H9 (cell line): ENCODE results near the gene OMD. TPM values are rescaled to one million over a fixed set of nuclear protein-coding genes. Genes with fewer than 3 reads are reported as not detected.

ENCODE experiments used
- DNase-seq: peaks from one replicate; pipeline ENCODE4 v3.0.0-alpha.2; 2017
- H2AFZ ChIP-seq: one replicate; pipeline ENCODE4 v1.6.1; 2013; ENCODE audit warnings: mild to moderate bottlenecking, low read length, control low read depth, moderate library complexity
- H2AK5ac ChIP-seq: 2 replicates; pipeline ENCODE4 v1.6.1; 2013; ENCODE audit warnings: low read length, control low read depth, mixed read lengths; ENCODE audit not compliant: insufficient read length
- H2BK120ac ChIP-seq: one replicate; pipeline ENCODE4 v1.6.1; 2013; ENCODE audit warnings: low read depth, mild to moderate bottlenecking, low read length, control low read depth, inconsistent platforms; ENCODE audit not compliant: poor library complexity, severe bottlenecking
- H2BK12ac ChIP-seq: 2 replicates; pipeline ENCODE4 v1.6.1; 2013; ENCODE audit warnings: low read length, control low read depth, mixed read lengths, low read depth; ENCODE audit not compliant: insufficient read length
- H2BK15ac ChIP-seq: 2 replicates; pipeline ENCODE4 v1.6.1; 2013; ENCODE audit warnings: low read depth, low read length, control low read depth
- H2BK20ac ChIP-seq: one replicate; pipeline ENCODE4 v1.6.1; 2013; ENCODE audit warnings: low read depth, mild to moderate bottlenecking, low read length, control low read depth, inconsistent platforms; ENCODE audit not compliant: poor library complexity, severe bottlenecking
- H2BK5ac ChIP-seq: 2 replicates; pipeline ENCODE4 v1.6.1; 2013; ENCODE audit warnings: low read length, control low read depth, mixed read lengths; ENCODE audit not compliant: insufficient read length
- H3K14ac ChIP-seq: 2 replicates; pipeline ENCODE4 v1.6.1; 2013; ENCODE audit warnings: low read length, control low read depth; ENCODE audit not compliant: insufficient read depth
- H3K18ac ChIP-seq: 2 replicates; pipeline ENCODE4 v1.6.1; 2013; ENCODE audit warnings: low read depth, mild to moderate bottlenecking, mixed read lengths, low read length, control low read depth; ENCODE audit not compliant: insufficient read length
- H3K23ac ChIP-seq: 2 replicates; pipeline ENCODE4 v1.6.1; 2013; ENCODE audit warnings: low read length, control low read depth, mixed read lengths, low read depth; ENCODE audit not compliant: insufficient read length
- H3K23me2 ChIP-seq: 2 replicates; pipeline ENCODE4 v1.6.1; 2013; ENCODE audit warnings: low read depth, mild to moderate bottlenecking, mixed read lengths, low read length, control low read depth; ENCODE audit not compliant: insufficient read length, poor library complexity, severe bottlenecking
- H3K27ac ChIP-seq: 2 replicates; pipeline ENCODE4 v1.5.1; 2013; ENCODE audit warnings: low read length, control low read depth, mixed read lengths, low read depth; ENCODE audit not compliant: insufficient read length
- H3K27me3 ChIP-seq: 2 replicates; pipeline ENCODE4 v1.6.1; 2013; ENCODE audit warnings: low read length, control low read depth, inconsistent platforms; ENCODE audit not compliant: insufficient read depth
- H3K4ac ChIP-seq: 2 replicates; pipeline ENCODE4 v1.6.1; 2013; ENCODE audit warnings: low read depth, mild to moderate bottlenecking, control low read depth, inconsistent platforms, low read length, moderate library complexity
- H3K4me1 ChIP-seq: 2 replicates; pipeline ENCODE4 v1.6.1; 2013; ENCODE audit warnings: low read length, control low read depth, inconsistent platforms; ENCODE audit not compliant: insufficient read depth
- H3K4me2 ChIP-seq: 2 replicates; pipeline ENCODE4 v1.6.1; 2013; ENCODE audit warnings: low read length, control low read depth, mixed read lengths; ENCODE audit not compliant: insufficient read length, insufficient read depth
- H3K56ac ChIP-seq: 2 replicates; pipeline ENCODE4 v1.6.1; 2013; ENCODE audit warnings: low read depth, mild to moderate bottlenecking, mixed read lengths, low read length, control low read depth; ENCODE audit not compliant: insufficient read length
- H3K79me1 ChIP-seq: 2 replicates; pipeline ENCODE4 v1.6.1; 2013; ENCODE audit warnings: low read depth, mild to moderate bottlenecking, moderate library complexity, low read length, control low read depth, inconsistent platforms; ENCODE audit not compliant: insufficient read depth, poor library complexity, severe bottlenecking
- H3K79me2 ChIP-seq: 2 replicates; pipeline ENCODE4 v1.6.1; 2013; ENCODE audit warnings: low read length, control low read depth, inconsistent platforms; ENCODE audit not compliant: insufficient read depth
- H3K9ac ChIP-seq: 2 replicates; pipeline ENCODE4 v1.6.1; 2013; ENCODE audit warnings: low read length, control low read depth, mixed read lengths; ENCODE audit not compliant: insufficient read length; ENCODE audit errors: extremely low read depth
- H3K9me3 ChIP-seq: one replicate; pipeline ENCODE4 v1.6.1; 2013; ENCODE audit warnings: low read depth, low read length, inconsistent platforms; ENCODE audit not compliant: control insufficient read depth
- H3T11ph ChIP-seq: one replicate; pipeline ENCODE4 v1.6.1; 2013; ENCODE audit warnings: mild to moderate bottlenecking, low read length, control low read depth, inconsistent platforms
- H4K20me1 ChIP-seq: one replicate; pipeline ENCODE4 v1.6.1; 2013; ENCODE audit not compliant: control insufficient read depth, insufficient read length, insufficient read depth
- H4K5ac ChIP-seq: 2 replicates; pipeline ENCODE4 v1.6.1; 2013; ENCODE audit warnings: low read depth, mild to moderate bottlenecking, mixed read lengths, low read length, control low read depth; ENCODE audit not compliant: insufficient read length
- H4K8ac ChIP-seq: replicated peaks from 2 replicates; pipeline ENCODE4 v1.6.1; 2013; ENCODE audit warnings: low read length, control low read depth, mixed read lengths, low read depth; ENCODE audit not compliant: insufficient read length
- H4K91ac ChIP-seq: 2 replicates; pipeline ENCODE4 v1.6.1; 2013; ENCODE audit warnings: low read depth, mild to moderate bottlenecking, moderate library complexity, mixed read lengths, low read length, control low read depth; ENCODE audit not compliant: insufficient read length
- H3K27ac Mint-ChIP-seq, 3 experiments: 2 replicates in 2 of 3; 3 replicates in 1 of 3; pipeline ENCODE4 v1.8.0; 2020 to 2021; ENCODE audit warnings: mixed read lengths in 3 of 3, mild to moderate bottlenecking in 1 of 3, moderate library complexity in 1 of 3
- H3K27me3 Mint-ChIP-seq: 2 replicates; pipeline ENCODE4 v1.8.0; 2021; ENCODE audit warnings: low read depth, mild to moderate bottlenecking, moderate library complexity, mixed read lengths
- H3K36me3 Mint-ChIP-seq, 3 experiments: 2 replicates in 2 of 3; 3 replicates in 1 of 3; pipeline ENCODE4 v1.8.0; 2020 to 2021; ENCODE audit warnings: low read depth in 3 of 3, mixed read lengths in 3 of 3; ENCODE audit not compliant: insufficient read depth in 1 of 3
- H3K4me1 Mint-ChIP-seq, 2 experiments: 2 replicates each; pipeline ENCODE4 v1.8.0; 2020; ENCODE audit warnings: mixed read lengths in 2 of 2
- H3K4me3 Mint-ChIP-seq, 2 experiments: 2 replicates in 1 of 2; 3 replicates in 1 of 2; pipeline ENCODE4 v1.8.0; 2020 to 2021; ENCODE audit warnings: mild to moderate bottlenecking in 2 of 2, mixed read lengths in 2 of 2, moderate library complexity in 1 of 2
- H3K9me3 Mint-ChIP-seq, 2 experiments: 2 replicates in 1 of 2; 3 replicates in 1 of 2; pipeline ENCODE4 v1.8.0; 2020; ENCODE audit warnings: mild to moderate bottlenecking in 2 of 2, mixed read lengths in 2 of 2, moderate library complexity in 1 of 2
- CTCF ChIP-seq: fragments of 200-600 bp; sonication (generic); conservative IDR thresholded peaks from 3 replicates; pipeline ENCODE4 v1.8.0; 2021; ENCODE audit warnings: antibody characterized with exemption, mild to moderate bottlenecking
- WGBS: extraction: QIAGEN DNeasy Blood & Tissue Kit; methylation state at CpG from one replicate; pipeline ENCODE4 v1.1.7; 2013; ENCODE audit warnings: missing lambda C conversion rate, low lambda C conversion rate, mixed read lengths; ENCODE audit not compliant: insufficient read length; ENCODE audit errors: extremely low coverage; 5-methylcytosine and 5-hydroxymethylcytosine counted together
- total RNA-seq: library from RNA; stranded (reverse); gene quantifications from 2 replicates; pipeline ENCODE4 v1.2.1, GENCODE V29; 2021

Gene OMD
- total RNA-seq, 1 experiment from 2014 or later: not detected

GRCh38 chr9:92423612-92424011 is 659 bp downstream of the OMD start:
- Histone ChIP-seq H4K91ac (no peak overlapping the region), H4K8ac (no peak overlapping the region), H3K27me3 (no peaks in the 10 kb centered on the region), H2AFZ (no peak overlapping the region), H4K20me1 (no peaks in the 10 kb centered on the region), H3K9me3 (no peaks in the 10 kb centered on the region), H2BK15ac (no peak overlapping the region), H3T11ph (no peak overlapping the region), H3K27ac (no peak overlapping the region), H2BK20ac (no peak overlapping the region), H2AK5ac (no peak overlapping the region), H3K23me2 (no peaks in the 10 kb centered on the region), H3K4me2 (no peak overlapping the region), H3K4me1 (no peaks in the 10 kb centered on the region), H3K23ac (no peak overlapping the region), H3K56ac (no peak overlapping the region), H3K4ac (no peak overlapping the region), H3K9ac (no peak overlapping the region), H3K18ac (no peak overlapping the region), H2BK5ac (no peak overlapping the region), H4K5ac (no peak overlapping the region), H2BK120ac (no peak overlapping the region), H3K14ac (no peak overlapping the region), H3K79me1 (no peaks in the 10 kb centered on the region), H3K79me2 (no peaks in the 10 kb centered on the region), H2BK12ac (no peak overlapping the region)
- peaks cover 2 to 3% of the 10 kb centered on the region in 2 experiments; a peak in 2 of 4 replicates for H3K4me1 Mint-ChIP-seq
- no peak for TF ChIP-seq CTCF
- H3K9me3 Mint-ChIP-seq: no peaks in the 10 kb centered on the region
- H3K36me3 Mint-ChIP-seq: no peaks in the 10 kb centered on the region
- H3K27ac Mint-ChIP-seq: no peak overlapping the region
- no peaks in the 10 kb centered on the region for H3K27me3 Mint-ChIP-seq
- no peak for DNase-seq
- WGBS: no CpG with 5 or more reads among the region's 2 CpGs
- no peak overlapping the region for H3K4me3 Mint-ChIP-seq
